Measurements from ENCODE around the gene TXN.
"Not testable (repeated sequence)": the region's sequence is repeated elsewhere in the genome, so short reads cannot be mapped to it uniquely, and the experiment has no call there.

Gene TXN

DNA sequence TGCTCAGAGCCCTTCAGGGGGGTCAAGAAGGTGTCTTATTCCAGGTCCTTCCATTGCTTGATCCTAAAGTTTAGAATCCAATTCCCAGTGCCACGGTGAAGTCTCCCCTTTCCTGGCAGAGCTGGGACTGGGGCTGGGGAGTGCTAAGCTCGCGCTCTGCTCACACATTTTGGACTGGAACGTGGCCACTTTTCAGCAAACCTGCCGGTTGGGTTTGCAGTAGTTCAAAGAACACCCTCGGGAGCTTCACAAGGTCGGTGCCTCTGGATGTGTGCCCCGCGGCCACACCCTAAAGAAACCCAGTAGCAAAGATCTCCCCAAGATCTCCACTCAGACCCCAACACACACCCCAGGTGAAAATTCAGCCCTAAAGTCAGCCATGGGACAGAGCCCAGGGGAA, 48.3 kb downstream of the TXN start, which contains the start of gene C9orf152:
TSS of gene C9orf152 (minus strand) at position 129 of the 400 bp plus-strand sequence. CDS start 580 bp downstream, outside the sequence.
- peak; percentile 53 for DNase-seq

DNA sequence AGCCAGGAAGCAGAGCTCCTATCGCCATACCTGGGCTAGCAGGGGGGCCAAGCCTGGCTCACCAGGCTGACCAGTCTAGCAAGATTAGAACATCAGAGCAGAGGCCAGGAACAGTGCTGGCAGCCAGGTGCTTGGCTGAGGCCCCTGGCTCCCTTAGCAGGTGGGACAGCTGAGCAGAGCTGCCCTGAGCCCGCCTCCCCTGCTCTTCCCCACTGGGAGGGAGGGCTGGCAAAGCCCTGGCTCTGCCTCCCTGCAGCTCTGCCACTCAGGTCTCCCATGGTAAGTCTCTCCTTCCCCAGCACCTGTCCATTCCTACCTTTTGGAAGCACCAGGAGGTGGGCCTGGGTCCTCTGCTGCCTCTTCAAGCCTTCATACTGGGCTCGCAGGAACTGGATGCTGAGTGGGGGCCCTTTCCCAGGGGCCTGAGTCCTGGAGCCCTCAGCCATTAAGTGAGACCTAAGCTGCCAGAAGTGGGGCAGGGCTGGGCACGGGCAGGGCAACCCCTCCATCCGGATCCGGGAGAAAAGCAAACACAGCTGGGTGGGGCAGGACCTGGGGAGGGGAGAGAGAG, 49.2 kb downstream of the TXN start:
- peak; percentile 94 for DNase-seq

DNA sequence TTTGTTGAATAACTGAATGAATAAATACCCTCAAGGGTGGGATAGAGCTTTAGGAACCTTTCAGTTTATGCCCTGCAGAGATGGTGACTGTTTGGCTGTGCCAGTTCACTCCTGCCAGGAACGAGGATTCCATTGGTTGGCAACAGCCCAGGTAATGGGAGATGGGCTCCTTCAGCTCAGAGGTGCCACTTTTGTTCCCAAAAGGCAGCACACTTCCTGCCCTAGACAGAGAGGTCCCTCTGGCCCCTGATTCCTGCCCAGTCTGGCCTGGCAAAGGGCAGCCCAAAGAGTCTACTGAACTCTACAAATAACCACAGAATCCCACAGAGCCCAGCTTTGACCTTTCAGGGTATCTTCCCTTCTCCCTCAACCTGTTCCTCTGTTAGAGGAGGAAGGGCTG, 49.9 kb downstream of the TXN start:
- peak; percentile 56 for DNase-seq

DNA sequence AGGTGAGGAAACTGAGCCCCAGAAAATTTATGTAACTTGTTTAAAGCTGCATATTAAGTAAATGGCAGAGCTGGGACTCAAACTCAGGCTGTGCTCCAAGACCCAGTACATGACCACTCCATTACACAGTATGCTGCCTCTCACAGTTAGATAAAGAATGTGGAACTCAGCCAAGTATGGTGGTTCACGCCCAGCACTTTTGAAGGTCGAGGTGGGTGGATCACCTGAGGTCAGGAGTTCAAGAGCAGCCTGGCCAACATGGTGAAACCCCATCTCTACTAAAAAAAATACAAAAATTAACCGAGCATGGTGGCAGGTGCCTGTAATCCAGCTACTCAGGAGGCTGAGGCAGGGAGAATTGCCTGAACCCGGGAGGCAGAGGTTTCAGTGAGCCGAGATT, 50.7 kb downstream of the TXN start:
- DNase-seq = peak; percentile 12

DNA sequence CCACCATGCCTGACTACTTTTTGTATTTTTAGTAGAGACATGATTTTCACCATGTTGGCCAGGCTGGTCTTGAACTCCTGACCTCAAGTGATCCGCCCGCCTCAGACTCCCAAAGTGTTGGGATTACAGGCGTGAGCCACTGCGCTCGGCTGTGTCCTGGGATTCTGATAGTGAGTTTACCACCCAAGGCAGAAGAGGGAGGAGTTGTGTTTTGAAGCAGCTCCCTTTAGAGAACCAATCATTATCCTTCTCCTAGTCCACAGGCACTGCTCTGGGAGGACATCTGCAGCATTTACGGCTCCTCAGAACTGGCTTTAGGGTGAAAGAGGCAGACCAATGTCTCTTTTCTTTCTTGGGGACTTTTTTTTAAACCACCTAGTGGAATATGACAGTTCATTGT, 54.1 kb downstream of the TXN start:
- no peak for DNase-seq

DNA sequence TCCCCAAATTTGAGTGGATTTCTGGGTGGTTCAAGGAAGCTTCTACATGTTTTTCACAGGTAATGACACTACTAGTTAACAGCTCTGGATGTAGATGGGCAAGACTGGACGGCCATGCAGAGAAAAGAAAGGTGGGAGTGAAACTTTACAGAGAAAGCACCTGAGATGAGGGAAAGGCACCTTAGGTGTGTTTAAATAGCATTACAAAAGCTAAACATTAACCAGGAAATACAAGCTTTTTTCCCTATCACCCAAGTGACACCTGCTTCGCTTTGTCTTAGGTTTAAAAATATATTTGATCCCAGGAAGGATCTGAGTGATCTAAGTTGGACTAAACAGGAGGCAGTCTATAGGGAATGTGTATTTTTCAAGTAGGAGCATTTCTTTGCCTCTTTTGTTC, 56.7 kb downstream of the TXN start:
- DNase-seq = peak; percentile 88

DNA sequence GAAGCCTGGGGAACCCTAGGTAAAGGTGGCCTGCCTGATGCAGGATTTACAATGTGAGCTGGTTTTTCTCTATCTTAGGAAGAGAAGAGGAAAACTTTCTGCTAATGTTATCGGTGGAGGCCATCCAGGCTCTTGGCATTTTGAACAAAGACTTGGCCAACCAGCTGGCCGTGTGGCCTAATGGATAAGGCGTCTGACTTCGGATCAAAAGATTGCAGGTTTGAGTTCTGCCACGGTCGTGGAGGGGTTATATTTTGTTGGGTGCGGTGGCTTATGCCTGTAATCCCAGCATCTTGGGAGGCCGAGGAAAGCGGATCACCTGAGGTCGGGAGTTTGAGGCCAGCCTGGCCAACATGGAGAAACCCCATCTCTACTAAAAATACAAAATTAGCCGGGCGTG, 58.0 kb downstream of the TXN start:
- no peak for DNase-seq

DNA sequence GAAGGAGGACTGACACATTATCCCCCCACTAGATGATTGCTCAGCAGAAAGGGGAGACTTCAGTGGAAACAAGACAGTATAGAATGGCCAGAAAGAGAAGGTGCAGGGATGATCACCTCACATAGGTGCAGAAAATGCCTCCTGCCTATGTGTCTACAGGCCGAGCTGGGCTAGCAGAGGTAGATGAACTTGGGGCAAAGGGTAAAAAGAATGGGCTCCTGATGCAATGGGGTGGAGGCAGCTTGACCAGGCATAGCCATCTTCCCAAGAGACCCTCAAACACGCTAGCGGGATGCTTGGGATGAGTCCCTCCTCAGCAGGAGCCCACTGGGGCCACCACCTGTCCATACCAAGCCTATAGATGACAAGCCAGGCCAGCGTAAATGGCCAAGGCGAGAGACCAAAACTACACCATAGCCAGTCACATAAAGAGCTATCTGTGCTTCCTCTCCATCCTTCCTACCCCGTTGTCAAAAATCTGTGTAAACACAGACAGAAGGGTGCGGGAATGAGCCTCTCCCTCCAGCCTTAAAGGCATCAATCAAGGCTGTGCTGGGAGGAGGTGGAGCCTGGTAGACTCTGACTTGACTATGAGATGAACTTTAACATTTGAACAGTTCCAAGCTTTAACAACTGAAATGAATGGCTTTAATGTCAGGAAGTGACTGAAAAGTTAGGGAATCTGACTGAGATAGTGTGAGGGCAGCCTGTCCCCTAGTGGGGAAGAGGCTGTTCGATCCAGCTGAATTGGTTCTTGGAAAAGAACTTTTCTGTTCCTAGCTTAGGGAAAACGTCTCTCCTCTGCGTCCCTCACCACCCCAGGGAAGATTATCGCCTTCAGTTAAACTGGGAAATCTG, 58.7 kb downstream of the TXN start:
- no peak for DNase-seq

DNA sequence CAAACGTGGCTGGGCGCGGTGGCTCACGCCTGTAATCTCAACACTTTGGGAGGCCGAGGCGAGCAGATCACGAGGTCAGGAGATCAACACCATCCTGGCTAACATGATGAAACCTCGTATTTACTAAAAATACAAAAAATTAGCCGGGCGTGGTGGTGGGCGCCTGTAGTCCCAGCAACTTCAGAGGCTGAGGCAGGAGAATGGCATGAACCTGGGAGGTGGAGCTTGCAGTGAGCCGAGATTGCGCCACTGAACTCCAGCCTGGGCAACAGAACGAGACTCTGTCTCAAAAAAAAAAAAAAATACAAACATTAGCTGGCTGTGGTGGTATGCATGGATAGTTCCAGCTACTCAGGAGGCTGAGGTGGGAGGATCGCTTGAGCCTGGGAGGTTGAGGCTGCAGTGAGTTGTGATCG, 60.2 kb downstream of the TXN start:
- not testable (repeated sequence) for DNase-seq

All from DMS53 (cell line).